Astrocyte (in vitro differentiated cells and primary cell): ENCODE results near the gene NUDT14. TPM values are rescaled to one million over a fixed set of nuclear protein-coding genes. Genes with fewer than 3 reads are reported as not detected.

ENCODE experiments used
- DNase-seq: peaks from one replicate; pipeline ENCODE4 v3.0.0-alpha.2; 2010; ENCODE audit warnings: low read depth
- FAIRE-seq: peaks from 2 replicates; lab custom pipeline; 2011; peaks lifted over from hg19 to GRCh38; lab: Jason Lieb, UNC
- H2AFZ ChIP-seq: 2 replicates; pipeline ENCODE4 v1.6.0; 2012; ENCODE audit warnings: low read depth, low read length, inconsistent platforms
- H3K27ac ChIP-seq: 2 replicates; pipeline ENCODE4 v1.5.1; 2011; ENCODE audit warnings: low read depth, low read length, inconsistent platforms
- H3K27me3 ChIP-seq: 2 replicates; pipeline ENCODE4 v1.6.0; 2011; ENCODE audit warnings: low read length, inconsistent platforms; ENCODE audit not compliant: insufficient read depth
- H3K36me3 ChIP-seq: 2 replicates; pipeline ENCODE4 v1.5.1; 2011; ENCODE audit warnings: low read length, inconsistent platforms; ENCODE audit not compliant: insufficient read depth
- H3K4me1 ChIP-seq: 2 replicates; pipeline ENCODE4 v1.5.1; 2011; ENCODE audit warnings: low read length, inconsistent platforms; ENCODE audit not compliant: insufficient read depth
- H3K4me2 ChIP-seq: 2 replicates; pipeline ENCODE4 v1.6.0; 2012; ENCODE audit warnings: low read length, inconsistent platforms
- H3K4me3 ChIP-seq: 2 replicates; pipeline ENCODE4 v1.5.1; 2011; ENCODE audit warnings: low read depth, mild to moderate bottlenecking, low read length, inconsistent platforms; ENCODE audit not compliant: insufficient read depth
- H3K79me2 ChIP-seq: 2 replicates; pipeline ENCODE4 v1.6.0; 2012; ENCODE audit warnings: mild to moderate bottlenecking, low read length, inconsistent platforms; ENCODE audit not compliant: insufficient read depth
- H3K9ac ChIP-seq: 2 replicates; pipeline ENCODE4 v1.6.0; 2012; ENCODE audit warnings: mild to moderate bottlenecking, low read length, inconsistent platforms
- H3K9me3 ChIP-seq: 2 replicates; pipeline ENCODE4 v1.5.1; 2012; ENCODE audit warnings: low read depth, mild to moderate bottlenecking, low read length, inconsistent platforms; ENCODE audit not compliant: insufficient read depth
- H4K20me1 ChIP-seq: 2 replicates; pipeline ENCODE4 v1.6.0; 2012; ENCODE audit warnings: low read length, inconsistent platforms; ENCODE audit not compliant: insufficient read depth
- H3K27ac Mint-ChIP-seq: one replicate; pipeline ENCODE4 v1.8.0; 2021; ENCODE audit warnings: mild to moderate bottlenecking, mixed read lengths; ENCODE audit not compliant: unreplicated experiment
- H3K27me3 Mint-ChIP-seq: one replicate; pipeline ENCODE4 v1.8.0; 2021; ENCODE audit warnings: low read depth, mixed read lengths; ENCODE audit not compliant: unreplicated experiment
- H3K36me3 Mint-ChIP-seq: one replicate; pipeline ENCODE4 v1.8.0; 2021; ENCODE audit warnings: low read depth, mixed read lengths; ENCODE audit not compliant: unreplicated experiment
- H3K4me1 Mint-ChIP-seq: one replicate; pipeline ENCODE4 v1.8.0; 2021; ENCODE audit warnings: low read depth, mixed read lengths; ENCODE audit not compliant: unreplicated experiment
- H3K4me3 Mint-ChIP-seq: one replicate; pipeline ENCODE4 v1.8.0; 2021; ENCODE audit warnings: mild to moderate bottlenecking, moderate library complexity, mixed read lengths; ENCODE audit not compliant: unreplicated experiment
- H3K9me3 Mint-ChIP-seq: one replicate; pipeline ENCODE4 v1.8.0; 2021; ENCODE audit warnings: mild to moderate bottlenecking, mixed read lengths; ENCODE audit not compliant: unreplicated experiment
- EZH2 ChIP-seq: IDR thresholded peaks from 2 replicates; pipeline ENCODE4 v1.6.1; 2012; ENCODE audit warnings: mild to moderate bottlenecking, low read length, inconsistent platforms; ENCODE audit not compliant: insufficient read depth
- total RNA-seq: library from RNA; stranded (reverse); gene quantifications from 2 replicates; pipeline ENCODE4 v1.2.1, GENCODE V29; 2021
- TF ChIP-seq, protein P1 (sequence below): IDR thresholded peaks from 2 replicates; pipeline ENCODE4 v1.5.1; 2011; ENCODE audit warnings: low read depth, mild to moderate bottlenecking, inconsistent platforms, low read length, moderate library complexity; ENCODE audit not compliant: insufficient read depth

Gene NUDT14
- total RNA-seq, 1 donor from 2014 or later = 17.5 TPM

DNA sequence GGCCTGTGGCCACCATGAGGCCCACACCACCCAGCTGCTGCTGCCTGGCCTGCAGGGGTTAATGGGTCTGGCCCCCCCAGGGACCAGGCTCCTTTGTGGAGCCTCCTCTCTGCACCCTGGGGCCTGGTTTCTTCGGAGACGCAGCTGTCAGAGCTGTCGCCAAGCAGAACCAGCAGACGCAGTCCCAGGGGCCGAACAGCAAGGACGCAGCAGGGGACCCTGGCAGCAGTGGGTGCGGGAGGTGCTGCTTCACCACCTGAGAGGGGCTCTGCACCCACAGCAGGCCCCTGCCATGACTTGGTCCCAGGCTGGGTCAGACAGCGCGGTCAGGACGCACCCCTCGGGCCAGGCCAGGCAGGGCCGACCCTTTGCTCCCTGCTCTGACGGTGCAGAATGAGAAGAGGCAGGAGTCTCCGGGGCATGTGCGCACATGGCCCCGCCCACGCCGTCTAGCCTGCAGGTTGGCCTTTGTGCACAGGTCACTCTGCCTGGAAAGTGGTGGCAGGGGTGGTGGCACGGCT, 43.0 kb downstream of the NUDT14 start:
- Mint-ChIP-seq H3K36me3 (peaks cover 11% of the 10 kb centered on the region), H3K4me1 (no peaks in the 10 kb centered on the region), H3K27ac (no peak overlapping the region), H3K4me3 (no peak overlapping the region), H3K27me3 (peaks cover 2% of the 10 kb centered on the region), H3K9me3 (peaks cover 9% of the 10 kb centered on the region)
- Histone ChIP-seq H4K20me1 (no peaks in the 10 kb centered on the region), H3K27ac (no peak overlapping the region), H3K9me3 (peaks cover 12% of the 10 kb centered on the region), H3K9ac (no peak overlapping the region), H3K4me2 (no peak overlapping the region), H3K4me1 (no peaks in the 10 kb centered on the region), H3K27me3 (peaks cover 4% of the 10 kb centered on the region), H3K4me3 (no peak overlapping the region), H3K79me2 (no peaks in the 10 kb centered on the region), H2AFZ (no peak overlapping the region), H3K36me3 (no peaks in the 10 kb centered on the region)
- FAIRE-seq (no peak), DNase-seq (no peak)
- TF ChIP-seq, protein P1, sequence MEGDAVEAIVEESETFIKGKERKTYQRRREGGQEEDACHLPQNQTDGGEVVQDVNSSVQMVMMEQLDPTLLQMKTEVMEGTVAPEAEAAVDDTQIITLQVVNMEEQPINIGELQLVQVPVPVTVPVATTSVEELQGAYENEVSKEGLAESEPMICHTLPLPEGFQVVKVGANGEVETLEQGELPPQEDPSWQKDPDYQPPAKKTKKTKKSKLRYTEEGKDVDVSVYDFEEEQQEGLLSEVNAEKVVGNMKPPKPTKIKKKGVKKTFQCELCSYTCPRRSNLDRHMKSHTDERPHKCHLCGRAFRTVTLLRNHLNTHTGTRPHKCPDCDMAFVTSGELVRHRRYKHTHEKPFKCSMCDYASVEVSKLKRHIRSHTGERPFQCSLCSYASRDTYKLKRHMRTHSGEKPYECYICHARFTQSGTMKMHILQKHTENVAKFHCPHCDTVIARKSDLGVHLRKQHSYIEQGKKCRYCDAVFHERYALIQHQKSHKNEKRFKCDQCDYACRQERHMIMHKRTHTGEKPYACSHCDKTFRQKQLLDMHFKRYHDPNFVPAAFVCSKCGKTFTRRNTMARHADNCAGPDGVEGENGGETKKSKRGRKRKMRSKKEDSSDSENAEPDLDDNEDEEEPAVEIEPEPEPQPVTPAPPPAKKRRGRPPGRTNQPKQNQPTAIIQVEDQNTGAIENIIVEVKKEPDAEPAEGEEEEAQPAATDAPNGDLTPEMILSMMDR = no peak
- no peak for TF ChIP-seq EZH2

DNA sequence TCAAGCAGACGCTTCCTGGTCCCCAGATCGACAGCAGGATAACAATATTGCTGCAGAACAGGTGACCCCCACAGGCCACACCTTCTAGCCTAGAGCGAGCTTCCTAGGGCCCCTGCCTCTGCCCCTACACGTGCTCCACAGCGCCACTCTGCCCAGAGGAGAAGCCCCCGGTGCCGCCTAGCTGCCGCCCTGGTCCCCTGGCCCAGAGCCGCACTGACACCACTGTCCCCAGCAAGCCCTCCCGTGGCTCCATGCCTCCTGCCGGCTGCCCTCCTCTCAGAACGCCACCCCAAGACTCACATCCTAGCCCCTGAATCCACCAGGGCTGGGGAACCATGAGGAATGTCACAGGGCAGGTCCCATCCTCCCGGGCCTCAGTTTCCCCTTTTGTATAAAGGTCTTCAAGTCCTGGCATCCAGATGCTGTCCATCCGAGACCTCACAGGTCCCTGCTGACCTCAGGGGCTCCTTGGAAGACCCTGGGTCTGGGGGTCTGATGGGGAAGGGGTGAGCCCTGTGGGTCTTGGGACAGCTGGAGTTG, 43.6 kb downstream of the NUDT14 start:
- Mint-ChIP-seq H3K4me3 (no peak overlapping the region), H3K27me3 (peaks cover 4% of the 10 kb centered on the region), H3K27ac (no peak overlapping the region), H3K9me3 (peaks cover 9% of the 10 kb centered on the region), H3K36me3 (peaks cover 11% of the 10 kb centered on the region), H3K4me1 (no peaks in the 10 kb centered on the region)
- H4K20me1 ChIP-seq = no peaks in the 10 kb centered on the region
- peaks cover 8% of the 10 kb centered on the region for H3K27me3 ChIP-seq
- FAIRE-seq (no peak), DNase-seq (no peak)
- TF ChIP-seq EZH2 = no peak
- TF ChIP-seq, protein P1 = no peak
- no peak overlapping the region for H3K4me3 ChIP-seq
- no peaks in the 10 kb centered on the region for H3K79me2 ChIP-seq
- H3K36me3 ChIP-seq = no peaks in the 10 kb centered on the region
- no peaks in the 10 kb centered on the region for H3K4me1 ChIP-seq
- no peak overlapping the region for H3K9ac ChIP-seq
- H3K27ac ChIP-seq = no peak overlapping the region
- peaks cover 12% of the 10 kb centered on the region for H3K9me3 ChIP-seq
- H2AFZ ChIP-seq = no peak overlapping the region
- H3K4me2 ChIP-seq = no peak overlapping the region
